Hepatocyte (in vitro differentiated cells): ENCODE data around the gene FHOD3.

Experiments
- EZH2 ChIP-seq: fragments of 200-600 bp; sonication (generic); IDR thresholded peaks from 2 replicates; pipeline ENCODE4 v1.6.1; 2016; ENCODE audit warnings: antibody characterized with exemption, mild to moderate bottlenecking, borderline replicate concordance
- EZH2phosphoT487 ChIP-seq: fragments of 200-600 bp; sonication (generic); IDR thresholded peaks from one replicate; pipeline ENCODE4 v1.6.1; 2018; ENCODE audit warnings: antibody characterized with exemption, mild to moderate bottlenecking, low read depth, moderate library complexity; ENCODE audit not compliant: unreplicated experiment, severe bottlenecking
- TF ChIP-seq, protein P1 (sequence below): fragments of 200-600 bp; sonication (generic); IDR thresholded peaks from 2 replicates; pipeline ENCODE4 v1.5.1; 2016; ENCODE audit warnings: antibody characterized with exemption, mild to moderate bottlenecking; ENCODE audit not compliant: poor library complexity

DNA sequence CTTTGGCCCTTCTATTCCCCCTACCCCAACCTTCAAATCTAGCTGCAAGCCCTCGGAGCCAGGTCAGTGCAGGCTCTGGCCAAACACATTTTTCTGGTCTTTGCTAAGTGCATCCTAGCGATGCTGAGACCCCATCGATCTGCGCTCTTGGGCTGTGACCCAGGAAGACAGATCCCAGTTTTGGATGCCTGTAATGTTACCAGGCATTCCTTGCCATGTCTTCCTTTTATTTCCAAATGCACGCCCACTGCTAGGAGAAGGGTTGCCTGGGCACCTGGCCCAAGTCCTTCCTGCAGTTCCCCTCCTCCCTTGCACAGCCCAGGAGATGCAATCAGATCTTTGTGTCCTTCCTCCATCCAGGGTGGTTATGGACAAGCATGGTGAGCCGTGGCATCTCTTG is 406.6 kb downstream of the FHOD3 start:
- TF ChIP-seq, protein P1, sequence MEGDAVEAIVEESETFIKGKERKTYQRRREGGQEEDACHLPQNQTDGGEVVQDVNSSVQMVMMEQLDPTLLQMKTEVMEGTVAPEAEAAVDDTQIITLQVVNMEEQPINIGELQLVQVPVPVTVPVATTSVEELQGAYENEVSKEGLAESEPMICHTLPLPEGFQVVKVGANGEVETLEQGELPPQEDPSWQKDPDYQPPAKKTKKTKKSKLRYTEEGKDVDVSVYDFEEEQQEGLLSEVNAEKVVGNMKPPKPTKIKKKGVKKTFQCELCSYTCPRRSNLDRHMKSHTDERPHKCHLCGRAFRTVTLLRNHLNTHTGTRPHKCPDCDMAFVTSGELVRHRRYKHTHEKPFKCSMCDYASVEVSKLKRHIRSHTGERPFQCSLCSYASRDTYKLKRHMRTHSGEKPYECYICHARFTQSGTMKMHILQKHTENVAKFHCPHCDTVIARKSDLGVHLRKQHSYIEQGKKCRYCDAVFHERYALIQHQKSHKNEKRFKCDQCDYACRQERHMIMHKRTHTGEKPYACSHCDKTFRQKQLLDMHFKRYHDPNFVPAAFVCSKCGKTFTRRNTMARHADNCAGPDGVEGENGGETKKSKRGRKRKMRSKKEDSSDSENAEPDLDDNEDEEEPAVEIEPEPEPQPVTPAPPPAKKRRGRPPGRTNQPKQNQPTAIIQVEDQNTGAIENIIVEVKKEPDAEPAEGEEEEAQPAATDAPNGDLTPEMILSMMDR, result no peak
- TF ChIP-seq EZH2phosphoT487 (no peak), EZH2 (no peak)
